Stimulated activated CD8-positive, alpha-beta memory T cell treated with anti-CD3 and anti-CD28 coated beads, Interleukin-4, amount 100 ng/mL, for 48 hours (primary cell): Measurements from ENCODE around the gene ADCY9.
"Not testable (repeated sequence)": the region's sequence is repeated elsewhere in the genome, so short reads cannot be mapped to it uniquely, and the experiment has no call there.

Experiments
- DNase-seq: peaks from one replicate; pipeline ENCODE4 v3.0.0-alpha.2; 2020

ADCY9 gene

DNA sequence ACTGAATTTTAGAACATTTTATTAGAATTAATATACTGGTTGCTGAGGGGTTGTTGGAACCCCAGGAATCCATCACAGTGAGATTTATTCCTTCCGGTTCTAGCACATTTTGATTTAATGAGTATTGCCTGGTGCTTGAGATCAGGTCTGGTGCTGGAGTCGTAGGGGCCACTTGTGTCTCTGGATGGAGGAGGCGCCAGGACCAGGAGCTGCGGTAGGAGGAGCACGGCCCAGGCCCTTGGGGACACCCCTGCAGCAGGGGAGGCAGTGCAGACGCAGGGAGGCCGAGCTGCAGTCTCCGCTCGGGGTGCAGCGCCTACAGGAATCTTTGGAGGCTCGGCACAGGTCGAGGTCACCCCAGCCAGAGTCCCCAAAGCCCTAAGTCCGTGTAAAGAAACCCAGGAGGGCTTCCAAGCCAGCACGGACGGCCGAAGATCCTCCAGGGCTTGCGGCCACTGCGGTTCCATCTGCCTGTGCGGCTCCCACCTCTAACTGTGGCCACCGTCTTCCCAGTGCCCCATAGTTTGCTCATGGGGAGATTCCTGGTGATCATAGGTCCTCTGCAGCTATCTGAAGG lies 169.6 kb downstream of the ADCY9 start:
- no peak for DNase-seq

DNA sequence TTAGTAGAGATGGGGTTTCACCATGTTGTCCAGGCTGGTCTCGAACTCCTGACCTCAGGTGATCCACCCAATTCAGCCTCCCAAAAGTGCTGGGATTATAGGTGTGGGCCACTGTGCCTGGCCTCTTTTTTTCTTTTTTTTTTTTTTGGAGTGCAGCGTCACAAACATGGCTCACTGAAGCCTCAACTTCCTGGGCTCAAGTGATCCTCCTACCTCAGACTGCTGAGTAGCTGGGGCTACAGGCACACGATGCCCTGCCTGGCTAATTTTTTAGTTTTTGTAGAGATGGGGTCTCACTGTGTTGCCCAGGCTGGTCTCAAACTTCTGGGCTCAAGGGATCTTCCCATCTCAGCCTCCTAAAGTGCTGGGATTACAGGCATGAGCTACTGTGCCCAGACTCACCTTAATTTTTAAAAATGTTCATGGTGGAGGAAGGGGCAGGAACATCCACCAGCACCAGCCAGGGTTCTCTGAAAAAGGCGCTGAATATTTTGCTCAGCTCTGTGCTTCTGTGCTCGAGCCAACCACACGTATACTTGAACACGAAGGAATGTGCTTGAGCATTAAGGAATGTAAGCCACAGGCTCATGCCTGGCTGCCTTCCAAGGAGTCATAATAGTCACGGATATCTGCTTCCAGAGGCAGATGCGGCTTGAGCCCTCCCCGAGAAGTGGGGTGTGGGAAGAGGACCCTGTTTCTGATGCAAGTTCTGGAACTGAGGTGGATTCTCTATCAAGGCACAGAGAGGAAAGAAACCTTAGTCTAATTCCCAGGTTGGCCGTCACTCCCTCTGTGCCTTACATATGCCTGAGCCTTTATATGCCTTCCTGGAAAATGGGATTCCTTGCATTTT lies 170.3 kb downstream of the ADCY9 start:
- DNase-seq = no peak

GRCh38 chr16:3944457-3944856 lies 171.8 kb downstream of the ADCY9 start:
- not testable (repeated sequence) for DNase-seq

DNA sequence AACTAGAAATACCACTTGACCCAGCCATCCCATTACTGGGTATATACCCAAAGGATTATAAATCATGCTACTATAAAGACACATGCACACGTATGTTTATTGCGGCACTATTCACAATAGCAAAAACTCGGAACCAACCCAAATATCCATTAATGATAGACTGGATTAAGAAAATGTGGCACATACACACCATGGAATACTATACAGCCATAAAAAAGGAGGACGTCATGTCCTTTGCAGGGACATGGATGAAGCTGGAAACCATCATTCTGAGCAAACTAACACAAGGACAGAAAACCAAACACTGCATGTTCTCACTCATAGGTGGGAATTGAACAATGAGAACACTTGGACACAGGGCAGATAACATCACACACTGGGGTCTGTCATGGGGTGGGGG lies 174.1 kb downstream of the ADCY9 start:
- DNase-seq = not testable (repeated sequence)

DNA sequence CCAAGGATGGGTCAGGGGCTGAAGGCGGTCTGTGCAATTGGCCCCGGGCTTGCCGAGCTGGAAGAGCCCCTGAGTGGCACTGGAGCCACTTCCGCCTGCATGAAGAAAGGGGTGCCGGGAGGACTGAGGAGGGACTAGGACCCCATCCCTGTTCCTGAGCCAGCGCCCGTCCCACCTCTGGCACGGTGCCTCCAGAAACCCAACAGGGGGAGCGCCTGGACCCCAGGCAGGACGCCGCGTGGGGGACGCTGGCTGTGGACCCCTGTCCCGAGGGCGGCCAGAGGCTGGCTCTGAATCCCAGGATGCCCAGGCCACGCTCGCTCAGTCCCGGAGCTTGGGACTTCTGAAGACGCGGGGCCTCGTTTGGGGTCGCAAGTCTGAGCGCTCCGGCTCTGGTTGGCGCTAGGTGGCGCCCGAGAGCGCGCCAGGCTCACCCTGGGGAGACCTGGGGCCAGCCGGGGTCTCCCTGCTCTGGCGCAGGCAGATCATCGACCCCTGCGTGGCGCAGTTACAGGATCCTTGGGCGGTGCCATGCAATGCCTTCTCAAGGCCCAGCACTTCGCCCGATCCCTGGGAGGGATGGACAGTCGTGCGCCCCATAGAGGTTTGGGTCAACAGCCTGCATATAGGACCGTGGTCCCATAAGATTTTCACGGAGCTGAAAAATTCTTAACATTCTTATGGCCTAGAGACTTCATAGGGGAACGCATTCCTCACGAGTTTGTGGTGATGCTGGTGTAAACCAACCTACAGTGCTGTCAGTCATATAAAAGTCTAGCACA lies 177.2 kb downstream of the ADCY9 start:
- peak; percentile 83 for DNase-seq

DNA sequence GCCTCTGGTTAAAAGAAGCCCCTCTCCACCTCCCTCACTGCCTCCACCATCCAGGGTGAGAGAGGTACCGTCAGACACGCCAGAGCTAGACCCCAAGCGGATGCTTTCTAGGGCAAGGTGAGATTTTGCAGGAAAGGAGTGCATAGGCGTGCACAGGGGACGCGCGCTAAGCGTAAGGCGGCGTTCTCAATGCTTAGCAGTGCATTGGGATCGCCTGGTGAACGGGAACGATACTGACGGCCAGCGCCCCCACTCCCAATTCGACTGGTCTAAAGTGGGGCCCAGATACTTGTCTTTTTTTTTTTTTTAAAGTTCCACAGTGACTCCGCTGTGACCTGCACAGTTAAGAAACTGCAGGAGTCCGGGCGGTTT lies 177.8 kb downstream of the ADCY9 start:
- DNase-seq = no peak

GRCh38 chr16:3937066-3937875 lies 179.0 kb downstream of the ADCY9 start:
- DNase-seq = no peak

DNA sequence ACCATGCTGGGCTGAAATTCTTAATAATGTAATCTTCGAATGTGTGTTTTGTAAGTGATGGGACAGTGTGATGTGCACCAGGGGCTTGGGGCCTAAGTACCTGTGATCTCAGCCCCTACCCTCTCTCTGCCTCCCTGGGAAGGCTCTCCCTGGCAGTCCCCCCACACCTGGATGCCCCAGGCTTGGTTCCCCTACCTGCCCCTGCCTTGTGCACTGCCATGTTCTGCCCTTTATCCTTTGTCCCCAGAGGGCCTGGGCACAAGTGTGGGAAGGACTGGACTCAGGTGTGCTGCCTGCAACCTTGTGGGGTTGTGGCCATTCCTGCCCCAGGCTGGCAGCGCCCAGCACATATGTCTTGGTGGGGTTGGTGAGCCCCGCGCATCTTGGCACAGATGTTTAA lies 180.3 kb downstream of the ADCY9 start:
- DNase-seq = no peak

- no peak for DNase-seq
Observed at GRCh38 chr16:3934491-3935181, 181.6 kb downstream of the ADCY9 start.

DNA sequence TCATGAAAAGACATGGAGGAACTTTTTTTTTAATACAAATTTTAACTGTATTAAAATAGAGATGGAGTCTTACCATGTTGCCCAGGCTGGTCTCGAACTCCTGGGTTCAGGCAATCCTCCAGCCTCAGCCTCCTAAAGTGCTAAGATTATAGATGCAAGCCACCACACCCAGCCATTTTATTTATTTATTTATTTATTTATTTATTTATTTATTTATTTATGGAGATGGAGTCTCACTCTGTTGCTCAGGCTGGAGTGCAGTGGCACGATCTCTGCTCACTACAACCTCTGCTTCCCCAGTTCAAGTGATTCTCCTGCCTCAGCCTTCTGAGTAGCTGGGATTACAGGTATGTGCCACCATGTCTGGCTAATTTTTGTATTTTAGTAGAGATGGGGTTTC lies 189.1 kb downstream of the ADCY9 start:
- DNase-seq = not testable (repeated sequence)

- no peak for DNase-seq
Observed at GRCh38 chr16:3924763-3925162, 191.5 kb downstream of the ADCY9 start.

DNA sequence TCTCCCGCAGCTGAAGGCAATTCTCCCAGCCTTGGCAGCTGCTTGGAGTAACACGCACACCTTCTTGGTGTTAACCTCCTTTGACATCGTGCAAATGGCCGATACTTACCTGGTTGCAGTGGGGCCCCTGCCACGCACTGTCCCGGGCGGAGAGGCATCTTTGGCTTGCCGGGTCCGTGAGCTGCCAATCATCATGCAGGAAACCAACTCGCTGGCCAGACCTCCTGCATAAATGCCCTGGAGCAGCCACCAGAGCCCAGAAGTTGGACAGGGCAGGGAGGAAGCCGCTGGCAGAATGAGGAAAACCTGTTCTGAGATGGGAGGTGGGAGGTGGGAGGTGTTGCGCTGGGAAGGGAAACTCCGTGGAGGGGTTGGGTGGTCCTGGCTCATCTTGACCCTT lies 194.0 kb downstream of the ADCY9 start:
- DNase-seq = no peak

- DNase-seq = no peak
Observed at GRCh38 chr16:3920206-3920605, 196.0 kb downstream of the ADCY9 start.

DNA sequence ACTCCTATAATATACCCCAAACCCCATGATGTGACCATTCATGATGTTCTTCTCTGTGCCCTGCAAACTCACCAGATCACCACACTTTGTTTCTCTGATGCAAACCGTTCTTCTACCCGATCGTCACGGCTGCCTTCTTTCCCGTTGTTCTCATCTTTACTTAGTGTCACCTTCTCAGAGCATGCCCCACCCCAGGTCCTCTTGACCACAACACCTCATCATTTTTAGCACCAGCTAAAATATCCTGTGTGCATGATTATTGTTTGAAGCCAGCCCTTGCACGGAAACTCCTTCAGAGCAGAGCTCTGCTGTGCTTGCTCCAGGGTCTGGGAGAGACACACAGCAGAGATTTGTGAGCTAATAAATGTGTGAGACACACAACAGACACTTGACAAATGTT lies 196.8 kb downstream of the ADCY9 start:
- DNase-seq = no peak

DNA sequence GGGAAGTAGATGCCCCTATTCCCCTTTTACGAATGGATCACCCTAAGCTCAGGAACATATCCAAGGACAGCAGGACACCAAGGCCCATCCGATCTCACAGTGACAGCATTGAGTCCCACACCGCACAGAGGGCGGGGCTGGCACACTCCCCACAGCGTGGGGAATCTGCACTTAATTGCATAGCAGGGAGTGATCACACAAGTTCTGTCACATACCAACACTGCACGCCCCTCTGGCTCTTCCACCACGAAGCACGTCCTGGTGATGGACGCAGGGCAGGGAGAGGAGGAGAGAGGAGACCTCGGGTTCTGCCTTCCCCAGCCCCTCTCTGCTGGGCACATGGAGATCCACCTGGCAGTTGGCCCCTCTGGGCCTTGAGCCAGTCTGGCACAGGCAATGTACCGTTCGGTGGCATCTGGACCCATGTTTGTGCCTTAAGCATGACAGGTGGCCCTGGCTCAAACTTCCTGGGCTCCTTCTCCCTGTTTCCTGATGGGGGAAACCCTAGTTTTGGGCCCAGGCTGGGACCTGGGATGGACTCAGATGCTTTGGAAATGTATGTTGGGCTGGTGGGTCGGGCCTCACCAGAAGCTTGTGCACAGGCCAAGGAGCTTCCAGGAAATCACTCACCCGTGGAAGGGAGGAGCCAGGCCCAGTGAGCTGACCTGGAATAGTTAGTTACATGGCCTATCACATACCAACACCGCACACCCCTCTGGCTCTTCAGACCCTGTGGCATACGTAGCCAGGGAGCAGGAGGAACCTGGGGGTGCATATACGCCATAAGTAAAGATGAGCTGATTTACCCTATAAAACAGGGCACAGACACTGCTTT lies 200.6 kb downstream of the ADCY9 start:
- no peak for DNase-seq

DNA sequence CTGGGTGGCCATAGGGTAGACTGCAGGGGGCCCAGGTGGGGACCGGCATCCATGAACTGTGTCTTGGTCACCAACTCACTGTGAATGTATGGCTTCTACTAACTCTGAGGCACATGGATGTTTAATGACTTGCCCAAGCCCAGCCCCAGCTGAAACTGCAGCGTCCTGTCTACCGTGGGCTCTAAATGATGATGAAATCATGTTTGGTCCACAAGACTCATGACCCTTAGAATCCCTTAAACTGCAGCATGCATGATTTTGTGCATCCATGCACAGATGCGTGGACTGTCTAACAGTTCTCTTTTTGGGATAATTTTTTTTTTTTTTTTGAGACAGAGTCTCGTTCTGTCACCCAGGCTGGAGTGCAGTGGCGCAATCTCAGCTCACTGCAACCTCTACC lies 203.3 kb downstream of the ADCY9 start:
- DNase-seq = no peak
